GM10847 (cell line): ENCODE results near the gene RAB36.

Experiments
- POLR2A ChIP-seq: IDR thresholded peaks from 2 replicates; pipeline ENCODE4 v1.6.1; 2011; ENCODE audit not compliant: insufficient read length; ENCODE audit errors: extremely low read depth

Gene RAB36

DNA sequence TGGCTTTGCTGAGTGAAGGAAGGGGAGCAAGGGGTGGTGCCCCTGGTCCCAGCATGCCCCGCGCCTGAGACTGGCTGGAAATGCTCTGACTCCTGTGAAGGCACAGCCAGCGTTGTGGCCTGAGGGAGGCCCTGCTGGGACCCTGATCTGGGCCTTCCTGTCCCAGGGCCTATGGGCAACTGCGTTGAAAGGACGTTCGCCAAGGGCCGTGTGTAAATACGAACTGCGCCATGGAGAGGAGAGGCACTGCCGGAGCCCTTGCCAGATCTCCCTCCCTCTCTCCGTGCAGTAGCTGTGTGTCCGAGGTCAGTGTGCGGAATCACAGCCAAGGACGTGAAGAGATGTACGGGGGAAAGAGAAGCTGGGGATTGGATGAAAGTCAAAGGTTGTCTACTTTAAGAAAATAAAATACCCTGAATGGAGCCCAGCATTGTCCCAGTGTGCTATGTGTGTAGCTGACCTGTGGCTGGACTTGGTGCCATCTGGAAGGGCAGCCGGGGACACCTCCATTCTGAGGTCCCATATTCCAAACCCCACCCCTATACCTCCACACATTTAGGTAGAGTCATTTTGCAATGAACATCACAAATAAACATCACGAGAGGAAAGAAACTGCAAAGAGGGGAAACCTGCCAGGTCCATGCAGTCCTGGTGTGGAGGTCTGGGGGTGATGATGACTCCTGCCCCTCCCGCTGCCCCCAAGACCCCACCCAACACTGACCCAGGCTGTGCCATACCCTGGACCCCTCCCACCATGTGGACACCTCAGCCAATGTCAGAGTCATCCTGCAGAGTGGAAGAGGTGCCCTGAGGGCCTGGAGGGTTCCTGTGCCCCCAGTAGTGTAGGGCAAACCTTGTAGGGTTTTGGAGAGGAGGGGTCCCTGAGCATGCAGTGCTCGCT is 20.4 kb upstream of the RAB36 start:
- TF ChIP-seq POLR2A: no peak

DNA sequence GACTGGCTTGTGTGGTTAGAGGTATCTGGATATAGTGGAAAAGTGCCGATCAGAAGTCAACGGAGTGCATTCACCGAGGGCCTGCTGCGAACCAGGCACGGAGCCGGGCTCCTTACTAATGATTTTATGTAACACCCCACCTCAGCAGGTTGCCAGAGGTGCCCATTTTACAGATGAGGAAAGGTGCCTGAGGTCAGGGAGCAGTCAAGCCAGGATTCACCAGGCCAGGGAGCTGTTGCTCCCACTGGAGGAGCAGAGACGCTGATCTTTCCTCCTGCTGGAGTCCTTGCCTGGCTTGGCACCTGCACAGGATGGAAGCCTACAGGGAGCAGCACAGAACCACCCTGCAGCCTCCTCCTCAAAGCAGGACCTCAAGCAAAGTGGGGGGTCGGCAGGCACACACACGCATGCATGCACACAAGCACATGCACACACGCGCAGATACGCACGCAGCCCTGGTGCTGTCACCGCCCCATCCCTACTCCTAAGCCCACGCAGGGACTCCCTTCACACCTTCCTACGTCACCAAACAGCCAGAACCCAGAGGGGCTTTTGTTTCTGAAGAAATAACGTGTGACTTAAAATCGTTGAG is 19.7 kb upstream of the RAB36 start:
- TF ChIP-seq POLR2A: no peak

DNA sequence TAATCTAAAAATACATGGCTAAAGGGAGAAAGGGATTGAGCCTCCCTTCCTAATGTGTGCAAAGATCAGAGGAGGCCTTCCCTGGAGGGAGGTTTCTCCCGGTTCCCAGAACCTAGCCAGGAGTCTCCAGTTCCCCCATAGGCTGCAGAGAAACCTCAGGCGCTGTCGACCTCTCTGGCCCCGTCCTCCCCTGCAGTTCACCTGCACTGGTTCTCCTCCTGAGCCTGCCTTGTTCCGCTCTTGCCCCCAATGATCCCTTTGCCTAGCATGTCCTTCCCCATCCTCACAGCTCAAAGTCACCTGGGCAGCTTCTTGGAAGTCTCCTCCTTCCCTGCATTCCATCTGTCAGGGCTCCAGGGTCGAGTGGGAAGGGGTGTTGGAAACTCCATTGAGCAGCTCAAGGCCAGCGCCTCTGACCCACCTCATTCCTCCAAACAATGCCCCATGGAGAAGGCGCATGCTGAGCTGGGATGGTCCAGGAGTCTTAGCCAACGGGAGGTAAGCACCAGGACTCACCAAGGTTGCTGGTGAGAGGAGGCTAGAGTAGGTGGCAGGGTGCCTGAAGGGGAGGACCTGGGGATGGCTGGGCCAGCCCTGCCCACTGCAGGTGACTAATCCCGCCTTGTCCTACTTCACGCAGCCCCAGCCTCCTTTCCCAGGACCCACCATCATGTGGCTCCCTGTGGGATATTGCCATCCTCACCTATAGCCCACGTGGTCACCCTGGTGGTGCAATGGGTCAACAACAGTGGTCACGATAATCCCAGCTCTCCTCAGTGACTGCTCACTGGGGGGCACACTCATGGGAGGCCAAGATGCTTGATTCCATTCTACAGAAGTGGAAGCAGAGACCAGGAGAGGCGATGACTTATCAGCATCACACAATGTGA is 18.9 kb upstream of the RAB36 start:
- no peak for TF ChIP-seq POLR2A

DNA sequence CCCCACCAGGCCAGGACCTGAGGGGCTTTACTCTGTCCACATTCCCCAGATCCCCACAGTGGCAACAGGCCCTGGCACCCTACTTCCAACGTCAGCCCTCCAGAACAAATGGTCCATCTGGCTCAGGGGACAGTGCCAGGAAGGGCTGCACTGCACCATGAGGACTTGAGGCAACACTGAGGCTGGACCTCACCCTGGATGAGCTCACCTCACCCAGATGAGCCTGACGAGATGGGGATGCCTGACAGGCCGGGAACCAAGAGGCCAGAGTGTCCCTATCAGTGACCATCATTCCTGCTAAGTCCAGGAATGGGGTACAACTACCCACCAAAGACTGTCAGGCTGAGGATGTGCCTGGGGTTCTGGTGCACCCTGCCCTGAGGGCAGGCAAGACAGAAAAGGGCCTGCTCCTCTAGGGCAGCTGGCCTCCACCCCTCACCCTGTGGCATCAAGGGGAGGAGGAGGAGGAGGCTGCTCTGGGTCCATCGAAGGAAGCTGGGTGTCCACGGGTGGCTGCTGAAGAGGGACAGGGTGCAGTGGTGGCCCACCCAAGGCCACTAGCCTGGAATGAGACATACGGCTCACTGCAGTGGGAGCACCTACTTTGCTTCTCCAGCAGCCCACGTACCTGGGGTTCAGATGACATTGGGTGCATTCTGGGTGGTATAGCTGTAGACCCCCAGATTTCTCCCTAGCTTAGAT is 18.1 kb upstream of the RAB36 start:
- TF ChIP-seq POLR2A: no peak

DNA sequence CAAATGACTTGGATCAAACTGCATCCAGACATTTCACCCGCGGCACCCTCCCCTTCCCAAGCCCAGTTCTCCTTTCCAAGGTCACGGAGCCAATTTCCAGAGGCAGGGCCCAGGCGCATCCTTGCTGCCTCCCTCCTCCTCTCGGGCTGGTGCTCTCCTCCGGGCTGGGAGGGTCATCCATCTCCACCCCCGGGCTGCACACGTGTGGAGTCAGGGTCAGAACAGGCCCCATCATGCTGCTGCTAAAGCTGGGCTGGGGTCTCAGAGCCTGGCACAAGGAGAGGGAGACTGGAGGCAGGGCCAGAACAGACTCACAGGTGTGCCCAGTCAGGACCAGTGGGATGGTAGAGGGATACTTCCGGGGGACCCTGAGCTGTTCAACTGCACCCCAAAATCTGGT is 17.5 kb upstream of the RAB36 start:
- no peak for TF ChIP-seq POLR2A

DNA sequence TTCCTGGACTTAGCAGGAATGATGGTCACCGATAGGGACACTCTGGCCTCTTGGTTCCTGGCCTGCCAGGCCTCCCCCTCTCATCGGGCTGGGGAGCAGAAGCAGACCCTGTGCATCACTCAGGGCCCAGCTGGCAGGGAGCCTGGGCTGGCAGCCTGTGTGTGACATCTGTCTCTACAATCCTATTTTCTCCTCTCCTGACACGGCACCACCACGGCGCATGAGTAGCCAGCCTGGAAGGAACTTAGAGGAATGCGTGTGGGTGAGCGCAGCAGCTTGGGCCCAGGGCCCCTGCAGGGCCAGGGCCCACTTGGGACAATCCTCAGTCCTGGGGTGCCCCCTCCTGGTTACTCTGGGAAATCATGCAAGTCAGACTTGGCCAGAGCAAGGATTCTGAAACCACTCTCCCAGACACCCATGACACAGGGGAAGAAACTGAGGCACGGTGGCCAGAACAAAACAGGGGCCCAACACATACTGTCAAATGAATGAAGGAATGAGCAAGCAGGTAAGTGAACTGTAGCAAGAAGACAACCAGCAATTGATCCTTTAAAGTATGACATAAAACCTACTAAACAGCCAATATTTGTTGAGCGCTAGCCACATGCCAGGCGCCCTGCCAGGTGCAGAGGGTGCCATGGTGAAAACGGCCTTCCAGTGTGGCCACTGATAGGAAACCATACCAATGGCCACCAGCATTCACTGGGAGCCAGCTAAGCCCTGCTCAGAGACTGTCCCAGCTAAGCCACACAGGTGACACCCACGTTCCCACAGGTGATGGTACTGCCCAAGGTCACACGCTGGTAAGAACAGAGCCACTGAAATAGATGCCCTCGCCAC is 16.8 kb upstream of the RAB36 start:
- no peak for TF ChIP-seq POLR2A

DNA sequence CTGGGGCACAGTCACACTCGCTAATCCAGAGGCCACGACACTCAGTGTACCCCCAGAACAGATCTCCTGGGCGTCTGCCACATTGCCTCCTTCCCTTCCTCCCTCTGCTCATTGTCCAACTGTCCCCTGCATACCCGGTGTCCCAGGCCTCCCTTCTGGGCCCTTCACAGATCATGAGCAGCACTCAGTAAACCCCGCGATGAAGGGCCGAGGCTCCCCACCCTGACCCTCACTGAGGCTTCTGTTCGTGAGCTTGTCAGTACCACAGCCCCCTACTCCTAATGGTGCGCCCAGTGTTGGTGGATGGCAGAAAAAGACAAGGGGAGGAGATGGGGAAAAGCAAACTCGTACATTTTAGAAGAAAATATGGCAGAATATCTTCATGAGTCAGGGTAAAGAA is 16.1 kb upstream of the RAB36 start:
- TF ChIP-seq POLR2A: no peak

DNA sequence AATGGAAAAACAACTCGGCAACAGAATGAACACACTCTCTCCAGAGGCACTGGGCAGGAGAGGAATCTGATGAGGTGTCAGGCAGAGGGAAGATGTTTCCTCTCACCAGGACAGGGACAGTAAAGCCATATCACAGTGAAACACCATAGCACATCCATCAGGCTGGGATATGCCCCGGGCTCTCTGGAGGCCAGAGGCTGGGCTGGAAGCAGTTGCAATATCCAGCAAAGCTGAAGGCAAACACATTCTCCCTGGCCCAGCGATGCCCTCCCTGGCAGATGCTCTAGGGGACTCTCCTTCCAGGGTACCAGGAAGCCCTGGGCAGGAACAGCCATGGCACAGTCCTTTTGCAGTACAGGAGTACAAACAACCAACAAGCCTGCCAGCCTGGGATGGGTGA is 14.6 kb upstream of the RAB36 start:
- no peak for TF ChIP-seq POLR2A

DNA sequence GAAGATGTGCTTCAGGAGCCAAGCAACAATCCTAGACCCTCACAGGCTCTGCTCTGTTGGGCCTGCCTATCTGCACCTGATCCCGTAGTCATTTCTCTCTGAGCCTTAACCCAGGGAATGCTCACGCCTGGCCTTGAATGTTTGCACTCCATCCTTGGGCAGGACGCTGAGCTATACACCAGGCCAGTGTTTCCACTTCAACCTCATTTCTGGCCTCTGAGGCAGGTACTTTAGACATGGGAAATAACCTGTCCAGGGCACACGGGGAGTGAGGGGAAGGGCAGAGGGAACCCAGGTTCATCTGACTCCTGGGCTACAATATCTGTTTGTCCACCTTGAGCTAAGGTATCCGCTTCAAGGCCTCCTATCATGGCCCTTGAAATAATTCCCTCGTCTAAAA is 13.3 kb upstream of the RAB36 start:
- TF ChIP-seq POLR2A: no peak

DNA sequence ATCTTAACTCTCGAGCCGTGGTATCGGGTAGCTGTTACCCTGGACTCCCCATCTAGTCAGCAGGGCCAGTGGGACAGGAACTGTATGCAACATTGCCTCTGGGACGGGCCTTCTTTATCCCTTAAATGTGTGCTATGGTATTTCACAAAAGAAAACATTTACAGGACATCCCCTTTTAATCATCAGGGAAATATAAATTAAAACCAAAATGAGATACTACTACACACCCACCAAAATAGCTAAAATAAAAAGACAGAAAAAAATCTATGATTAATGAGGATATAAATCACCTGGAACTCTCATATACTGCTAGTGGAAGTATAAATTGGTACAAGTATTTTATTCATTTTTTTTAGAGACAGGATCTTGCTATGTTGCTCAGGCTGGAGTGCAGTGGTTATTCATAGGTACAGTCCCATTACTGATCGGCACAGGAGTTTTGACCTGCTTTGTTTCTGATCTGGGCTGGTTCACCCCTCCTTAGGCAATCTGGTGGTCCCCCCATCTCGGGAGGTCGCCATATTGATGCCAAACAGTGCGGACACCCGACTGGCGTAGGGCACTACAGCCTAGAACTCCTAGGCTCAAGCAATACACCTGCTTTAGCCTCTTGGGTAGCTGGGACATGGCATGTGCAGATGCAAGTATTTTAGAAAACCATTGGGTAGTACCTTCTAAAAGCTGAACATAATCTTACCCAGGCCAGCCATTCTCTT is 12.7 kb upstream of the RAB36 start:
- TF ChIP-seq POLR2A: no peak

DNA sequence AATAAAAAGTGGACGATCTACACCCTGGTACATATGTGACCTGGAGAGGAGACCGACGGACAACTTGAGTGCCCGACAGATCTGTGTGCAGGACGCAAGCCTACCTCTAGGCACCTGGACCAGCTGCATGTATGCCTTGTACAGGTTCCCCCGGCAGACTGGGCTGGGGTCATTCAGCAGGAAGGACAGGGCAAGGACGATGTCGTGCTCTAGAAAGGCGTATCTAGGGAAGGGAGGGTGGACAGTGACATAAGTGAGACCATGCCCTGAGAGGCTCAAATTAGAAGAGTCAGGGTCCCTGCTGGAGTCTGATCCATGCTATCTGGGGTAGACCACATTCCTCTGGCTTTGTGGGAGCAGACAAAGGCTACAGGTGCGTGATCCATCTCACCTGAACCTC is 11.4 kb upstream of the RAB36 start:
- TF ChIP-seq POLR2A: no peak

DNA sequence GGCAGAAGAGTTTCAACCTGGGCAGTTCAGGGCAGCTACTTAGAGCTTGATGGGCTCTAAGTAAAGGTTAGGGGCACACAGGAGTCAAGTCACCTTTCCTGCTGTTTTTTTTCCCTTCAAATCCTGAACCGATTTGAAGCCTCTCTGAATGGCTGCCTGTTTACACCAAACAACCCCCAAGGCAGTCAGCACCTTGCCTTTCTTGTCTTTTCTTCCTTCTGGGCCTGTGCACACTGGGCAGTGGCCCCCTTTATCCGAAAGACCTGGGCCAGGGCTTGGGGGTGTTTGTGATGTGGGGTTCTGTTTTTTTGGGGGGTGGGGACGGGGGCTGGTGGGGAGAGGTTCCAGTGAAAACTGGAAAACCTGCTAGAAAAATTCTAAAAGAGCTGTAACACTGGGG is 7.8 kb upstream of the RAB36 start:
- TF ChIP-seq POLR2A: no peak

DNA sequence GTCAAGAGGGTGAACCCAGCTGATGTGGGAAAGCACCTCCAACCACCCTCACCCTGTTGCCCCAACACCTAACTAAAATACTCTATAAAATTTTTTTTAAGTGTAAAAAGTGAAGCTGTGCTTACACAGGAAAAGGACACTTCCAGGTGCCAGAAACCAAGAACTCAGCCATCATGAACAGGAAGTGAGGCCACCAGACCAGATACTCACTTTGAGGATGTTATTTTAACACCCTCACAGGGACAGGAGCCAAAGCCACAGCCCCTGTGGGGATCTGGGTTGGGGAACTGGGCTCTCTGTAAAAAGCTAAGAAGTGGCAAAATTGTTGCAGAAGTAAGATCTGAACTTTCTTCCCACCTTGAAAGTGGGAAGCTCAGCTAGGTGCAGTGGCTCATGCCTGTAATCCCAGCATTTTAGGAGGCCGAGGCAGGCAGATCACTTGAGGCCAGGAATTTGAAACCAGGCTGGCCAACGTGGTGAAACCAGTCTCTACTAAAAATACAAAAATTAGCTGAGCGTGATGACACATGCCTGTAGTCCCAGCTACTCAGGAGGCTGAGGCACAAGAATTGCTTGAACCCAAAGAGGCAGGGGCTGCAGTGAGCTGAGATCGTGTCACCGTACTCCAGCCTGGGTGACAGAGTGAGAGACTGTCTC is 7.2 kb upstream of the RAB36 start:
- no peak for TF ChIP-seq POLR2A
